Cardiac fibroblast (primary cell): Measurements from ENCODE around the gene CHP2.

Experiments used
- DNase-seq, 2 donors: peaks; one replicate each; pipeline versions ENCODE4 v3.0.0 to v3.0.0-alpha.2; 2010; ENCODE audit warnings: low read depth in 2 of 2
- H3K4me3 ChIP-seq, 2 donors: replicated peaks in 1 of 2; 1 replicate in 1 of 2; 2 replicates in 1 of 2; pipeline ENCODE4 v1.5.1; 2011; ENCODE audit warnings: low read depth in 2 of 2, low read length in 2 of 2, mild to moderate bottlenecking in 2 of 2, moderate library complexity in 1 of 2
- CTCF ChIP-seq: IDR thresholded peaks from one replicate; pipeline ENCODE4 v1.5.1; 2011; ENCODE audit warnings: low read depth, mild to moderate bottlenecking, low read length, inconsistent platforms

Gene CHP2

GRCh38 chr16:23754594-23755483, at the start of gene CHP2:
Gene CHP2 (plus strand): TSS chr16:23755026. CDS start chr16:23755050, 24 bp downstream.
- peak within 1 kb of the TSS in 1 of 2 donors; percentile 27 for H3K4me3 ChIP-seq
- no peak for DNase-seq
- TF ChIP-seq CTCF, result no peak

GRCh38 chr16:23705517-23705902, 49.3 kb upstream of the CHP2 start:
- no peak for TF ChIP-seq CTCF
- no peak overlapping the region for H3K4me3 ChIP-seq
- no peak for DNase-seq

GRCh38 chr16:23706439-23706838, 48.4 kb upstream of the CHP2 start:
- no peak overlapping the region for H3K4me3 ChIP-seq
- no peak for TF ChIP-seq CTCF
- DNase-seq, result no peak

GRCh38 chr16:23709536-23709935, 45.3 kb upstream of the CHP2 start:
- H3K4me3 ChIP-seq, result no peak overlapping the region
- TF ChIP-seq CTCF, result no peak
- DNase-seq, result no peak

- TF ChIP-seq CTCF, result no peak
- DNase-seq, result no peak
- H3K4me3 ChIP-seq, result no peak overlapping the region
These were observed 44.8 kb upstream of the CHP2 start for GRCh38 chr16:23710008-23710407.

- no peak for DNase-seq
- TF ChIP-seq CTCF, result no peak
- no peak overlapping the region for H3K4me3 ChIP-seq
These were observed 44.3 kb upstream of the CHP2 start for GRCh38 chr16:23710504-23710903.
